Measurements from ENCODE around the gene PILRA.
"Not testable (repeated sequence)": the region's sequence is repeated elsewhere in the genome, so short reads cannot be mapped to it uniquely, and the experiment has no call there.

GRCh38 chr7:100373870-100374598, 747 bp downstream of the PILRA start:
- TF ChIP-seq CTCF (IDR thresholded peaks at IDR 0.05); POLR2A (IDR thresholded peaks at IDR 0.05; ENCODE audit: low read depth); POLR2AphosphoS5 (IDR thresholded peaks at IDR 0.05); EP300 (IDR thresholded peaks at IDR 0.05): not testable (repeated sequence)

Measured in esophagus muscularis mucosa (tissue), 4 donors.